HepG2 (cell line): ENCODE data around the gene CAPN15. TPM values are rescaled to one million over a fixed set of nuclear protein-coding genes. Genes with fewer than 3 reads are reported as not detected.

Source experiments
- ATF1 ChIP-seq: IDR thresholded peaks from 2 replicates; pipeline ENCODE4 v1.6.1; 2016; ENCODE audit warnings: mild to moderate bottlenecking, control low read depth
- GABPA ChIP-seq, 2 experiments: IDR thresholded peaks; 2 replicates each; pipeline ENCODE4 v1.6.1; 2011 to 2016; ENCODE audit warnings: low read depth in 2 of 2, low read length in 1 of 2, missing biosample characterization in 1 of 2, missing genetic modification characterization in 1 of 2
- GMEB1 ChIP-seq: sonication (generic); formaldehyde crosslinking; IDR thresholded peaks from 2 replicates; pipeline ENCODE4 v1.5.1; 2020; ENCODE audit warnings: missing genetic modification reagents, mild to moderate bottlenecking, borderline replicate concordance
- KLF9 ChIP-seq: IDR thresholded peaks from 2 replicates; pipeline ENCODE4 v1.6.1; 2016; ENCODE audit warnings: low read depth
- MEF2D ChIP-seq: sonication (generic); formaldehyde crosslinking; IDR thresholded peaks from 2 replicates; pipeline ENCODE4 v1.5.1; 2020; ENCODE audit warnings: mild to moderate bottlenecking, missing genetic modification reagents
- NR2F1 ChIP-seq, 2 experiments: fragments of 450-650 bp in 1 of 2; formaldehyde crosslinking in 1 of 2; IDR thresholded peaks; 2 replicates each; pipeline versions ENCODE4 v1.5.0 to v1.6.1; 2016 to 2020; ENCODE audit warnings: mild to moderate bottlenecking in 1 of 2, missing compliant biosample characterization in 1 of 2, missing genetic modification reagents in 1 of 2, moderate library complexity in 1 of 2
- PCBP1 ChIP-seq: fragments of 200-400 bp; formaldehyde crosslinking; IDR thresholded peaks from 2 replicates; pipeline ENCODE4 v1.6.1; 2017; ENCODE audit warnings: mild to moderate bottlenecking, low read depth, low read length, borderline replicate concordance
- PCBP2 ChIP-seq: fragments of 200-400 bp; formaldehyde crosslinking; optimal IDR thresholded peaks from 2 replicates; pipeline ENCODE3; 2018; ENCODE audit warnings: low read length, low read depth; ENCODE audit not compliant: poor library complexity, severe bottlenecking
- SKI ChIP-seq: fragments of 450-650 bp; IDR thresholded peaks from one replicate; pipeline ENCODE4 v1.6.1; 2018; ENCODE audit warnings: mild to moderate bottlenecking; ENCODE audit not compliant: partially characterized antibody
- TGIF2 ChIP-seq: IDR thresholded peaks from 2 replicates; pipeline ENCODE4 v1.6.1; 2016; ENCODE audit warnings: control low read depth, missing compliant biosample characterization
- THAP11 ChIP-seq: IDR thresholded peaks from 2 replicates; pipeline ENCODE4 v1.6.1; 2016; ENCODE audit warnings: missing biosample characterization, missing genetic modification reagents
- TOE1 ChIP-seq: sonication (generic); formaldehyde crosslinking; IDR thresholded peaks from 2 replicates; pipeline ENCODE4 v1.4.0; 2020; ENCODE audit warnings: mild to moderate bottlenecking, missing genetic modification reagents
- YY1 ChIP-seq: IDR thresholded peaks from 2 replicates; pipeline ENCODE4 v1.6.1; 2011; ENCODE audit warnings: low read length, low read depth, moderate library complexity, mild to moderate bottlenecking; ENCODE audit not compliant: insufficient read depth, insufficient replicate concordance
- ZNF136 ChIP-seq: sonication (generic); formaldehyde crosslinking; IDR thresholded peaks from 2 replicates; pipeline ENCODE4 v1.8.1; 2022; ENCODE audit warnings: low read depth, mild to moderate bottlenecking, moderate library complexity, missing genetic modification reagents
- ZNF143 ChIP-seq: sonication (generic); formaldehyde crosslinking; IDR thresholded peaks from 2 replicates; pipeline ENCODE4 v1.4.0; 2020; ENCODE audit warnings: missing genetic modification reagents
- ZNF670 ChIP-seq: sonication (generic); formaldehyde crosslinking; IDR thresholded peaks from 2 replicates; pipeline ENCODE4 v1.8.0; 2022; ENCODE audit warnings: mild to moderate bottlenecking, missing genetic modification reagents, borderline replicate concordance
- ZNF687 ChIP-seq: sonication (generic); formaldehyde crosslinking; IDR thresholded peaks from 2 replicates; pipeline ENCODE4 v1.5.1; 2020; ENCODE audit warnings: mild to moderate bottlenecking, missing genetic modification reagents, moderate library complexity
- polyA plus RNA-seq, 8 experiments: library from polyadenylated mRNA; depleted of rRNA in 3 of 8; stranded (reverse) in 7 of 8; unstranded in 1 of 8; fragments of >200 nt; fragmentation: Illumina TruSeq in 4 of 8; extraction: Trizol in 4 of 8; gene quantifications; 2 replicates each; pipeline versions ENCODE4 v1.2.1 to v1.2.3, GENCODE V29; 2011 to 2016; ENCODE audit warnings: low read depth in 4 of 8, missing spikeins in 1 of 8, mixed read lengths in 1 of 8; ENCODE audit not compliant: insufficient read depth in 1 of 8
- total RNA-seq, 5 experiments: library from RNA; depleted of rRNA; stranded (reverse); fragments of >200 nt; fragmentation: Illumina TruSeq; extraction: Trizol; gene quantifications; 2 replicates each; pipeline ENCODE4 v1.2.3, GENCODE V29; 2016; ENCODE audit warnings: low read depth in 1 of 5

Gene CAPN15
- total and polyA plus RNA-seq, 2 of the 13 experiments (the other 11 are each of a cell fraction or from before 2014, with no cell fraction given), result 14.9 to 24.5 TPM

- TF ChIP-seq GMEB1 (peak; percentile 51; the same call in 1 of the 2 replicates), THAP11 (peak; percentile 1; the same call in 1 of the 2 replicates), ATF1 (0 out of 2 replicates have a peak, but pooled peaks have one; percentile 44), YY1 (peak; percentile 46), KLF9 (CRISPR knock-in tag) (0 out of 2 replicates have a peak, but pooled peaks have one; percentile 6), ZNF136 (CRISPR knock-in tag) (0 out of 2 replicates have a peak, but pooled peaks have one; percentile 33), SKI (no peak), ZNF670 (CRISPR knock-in tag) (no peak), NR2F1 (CRISPR knock-in tag; IDR thresholded peaks at IDR 0.05) (no peak), MEF2D (CRISPR knock-in tag) (0 out of 2 replicates have a peak, but pooled peaks have one; percentile 20), TOE1 (CRISPR knock-in tag) (no peak), ZNF687 (peak; percentile 11), PCBP2 (no peak), PCBP1 (0 out of 2 replicates have a peak, but pooled peaks have one; percentile 50), TGIF2 (CRISPR knock-in tag) (peak; percentile 18; the same call in 1 of the 2 replicates), GABPA (IDR thresholded peaks at IDR 0.05; ENCODE audit: low read depth, low read length) (peak; percentile 64), GABPA (CRISPR knock-in tag; IDR thresholded peaks at IDR 0.05; ENCODE audit: low read depth) (peak; percentile 65), ZNF143 (CRISPR knock-in tag) (peak; percentile 67; the same call in 1 of the 2 replicates)
Measured at GRCh38 chr16:589658-590187, 62.2 kb downstream of the CAPN15 start, which contains the start of gene RAB40C (continued).
